ENCODE measurements around the gene DYNLL2.
A peak's percentile ranks its signal among the peaks of the same experiment; 100 is the strongest.

GRCh38 chr17:58084317-58084981, 1.2 kb downstream of the DYNLL2 start:
- TF ChIP-seq CTCF (IDR thresholded peaks at IDR 0.05; ENCODE audit: poor library complexity, severe bottlenecking) (peak; percentile 70), REST (IDR thresholded peaks at IDR 0.05; ENCODE audit: borderline replicate concordance) (no peak), MXI1 (conservative IDR thresholded peaks at IDR 0.05; ENCODE audit: poor library complexity, severe bottlenecking) (peak; percentile 20), EZH2 (IDR thresholded peaks at IDR 0.05; ENCODE audit: borderline replicate concordance, insufficient read depth, low read length, poor library complexity, severe bottlenecking) (no peak), RAD21 (conservative IDR thresholded peaks at IDR 0.05) (peak; percentile 66), POLR2AphosphoS5 (IDR thresholded peaks at IDR 0.05) (no peak)

Measured in neural cell (in vitro differentiated cells).